GM12878 (cell line): ENCODE measurements around the gene DNAJC9. TPM values are rescaled to one million over a fixed set of nuclear protein-coding genes. Genes with fewer than 3 reads are reported as not detected.

Experiments used
- CREM ChIP-seq: IDR thresholded peaks from 2 replicates; pipeline ENCODE4 v1.6.1; 2014; ENCODE audit warnings: antibody characterized with exemption, low read depth
- EP300 ChIP-seq, 2 experiments: fragments of 150-350 bp in 1 of 2; IDR thresholded peaks; 2 replicates each; pipeline ENCODE4 v1.6.1; 2011 to 2012; ENCODE audit warnings: low read depth in 2 of 2, low read length in 2 of 2, borderline replicate concordance in 1 of 2, improper control_type of control experiment in 1 of 2, inconsistent platforms in 1 of 2; ENCODE audit not compliant: control insufficient read depth in 1 of 2
- HCFC1 ChIP-seq: fragments of 150-350 bp; IDR thresholded peaks from 2 replicates; pipeline ENCODE4 v1.6.1; 2014; ENCODE audit warnings: low read length
- IRF3 ChIP-seq: fragments of 450-650 bp; IDR thresholded peaks from 2 replicates; pipeline ENCODE4 v1.6.1; 2014; ENCODE audit warnings: mild to moderate bottlenecking
- IRF5 ChIP-seq: fragments of 450-650 bp; IDR thresholded peaks from 2 replicates; pipeline ENCODE4 v1.6.1; 2017; ENCODE audit warnings: borderline replicate concordance
- LARP7 ChIP-seq: fragments of 450-650 bp; IDR thresholded peaks from 2 replicates; pipeline ENCODE4 v1.6.1; 2017; ENCODE audit warnings: mild to moderate bottlenecking
- NFXL1 ChIP-seq: fragments of 450-650 bp; IDR thresholded peaks from 2 replicates; pipeline ENCODE4 v1.6.1; 2017; ENCODE audit warnings: antibody characterized with exemption, mild to moderate bottlenecking, borderline replicate concordance
- TARDBP ChIP-seq: IDR thresholded peaks from 2 replicates; pipeline ENCODE4 v1.6.1; 2016; ENCODE audit warnings: borderline replicate concordance
- ZBTB4 ChIP-seq: fragments of 450-650 bp; formaldehyde crosslinking; IDR thresholded peaks from 2 replicates; pipeline ENCODE4 v1.4.0; 2022; ENCODE audit warnings: mild to moderate bottlenecking, moderate library complexity
- ZNF687 ChIP-seq: fragments of 450-650 bp; IDR thresholded peaks from 2 replicates; pipeline ENCODE4 v1.6.1; 2017; ENCODE audit warnings: mild to moderate bottlenecking, moderate library complexity
- polyA plus RNA-seq, 11 experiments: library from polyadenylated mRNA; depleted of rRNA in 4 of 11; unstranded in 6 of 11; stranded (reverse) in 5 of 11; fragments of >200 nt; fragmentation: Nextera tagmentation in 4 of 11; fragmentation: Illumina TruSeq in 1 of 11; extraction: Ambion mirVana in 4 of 11; extraction: Trizol in 1 of 11; gene quantifications; 1 replicate in 1 of 11; 2 replicates in 10 of 11; pipeline versions ENCODE4 v1.2.1 to v1.2.3, GENCODE V29; 2011 to 2016; ENCODE audit warnings: inconsistent platforms in 2 of 11, missing spikeins in 2 of 11, low read depth in 1 of 11
- total RNA-seq, 4 experiments: library from RNA; depleted of rRNA in 3 of 4; stranded (reverse); fragments of >200 nt in 3 of 4; fragmentation: Illumina TruSeq in 1 of 4; extraction: Trizol in 1 of 4; gene quantifications; 2 replicates each; pipeline versions ENCODE4 v1.2.1 to v1.2.3, GENCODE V29; 2013 to 2021

The DNAJC9 gene
- total and polyA plus RNA-seq, 10 of the 15 experiments (the other 5 are each of a cell fraction or from before 2014, with no cell fraction given), result 15.0 to 72.9 (median 41.8) TPM

GRCh38 chr10:73281097-73281496 is 34.0 kb upstream of the DNAJC9 start (continued):
- no peak for TF ChIP-seq ZNF687
- TF ChIP-seq HCFC1, result no peak
- TF ChIP-seq LARP7, result no peak
- TF ChIP-seq IRF5, result no peak
- TF ChIP-seq CREM, result no peak
- no peak for TF ChIP-seq IRF3
- no peak for TF ChIP-seq EP300 (IDR thresholded peaks at IDR 0.05; ENCODE audit: borderline replicate concordance in 1 of 2, control insufficient read depth in 1 of 2, low read depth in 2 of 2, low read length in 2 of 2)
- no peak for TF ChIP-seq NFXL1
- TF ChIP-seq ZBTB4 (CRISPR knock-in tag), result no peak
- TF ChIP-seq TARDBP, result no peak
- TF ChIP-seq, all 136 proteins: peak for 0
